Stimulated activated CD4-positive, alpha-beta T cell treated with anti-CD3 and anti-CD28 coated beads, TNF-alpha, amount 100 ng/mL, for 48 hours (primary cell): ENCODE data around the gene PAQR3.

Experiments
- DNase-seq, 3 donors: peaks; one replicate each; pipeline ENCODE4 v3.0.0-alpha.2; 2020; ENCODE audit warnings: low read depth in 3 of 3

The PAQR3 gene

DNA sequence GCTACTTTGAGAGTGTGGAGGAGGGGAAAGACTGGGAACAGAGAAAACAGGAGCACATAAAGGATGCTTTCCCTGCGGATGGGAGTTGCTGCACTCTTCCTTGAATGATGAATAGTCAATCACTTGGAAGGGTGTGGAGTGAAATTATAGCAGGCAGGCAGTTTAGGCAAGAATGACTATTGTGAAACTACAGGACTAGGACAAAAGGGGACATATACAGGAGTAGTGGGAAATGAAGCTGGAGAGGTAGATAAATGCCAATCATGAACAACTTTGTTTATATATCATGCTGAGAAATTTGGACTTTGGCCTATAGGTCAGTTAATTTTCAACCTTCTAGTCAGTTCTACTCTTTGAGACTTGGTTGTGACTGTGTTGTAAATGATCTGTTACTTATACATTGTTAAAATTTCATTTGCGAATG lies 76.9 kb downstream of the PAQR3 start:
- DNase-seq: no peak
